ENCODE data around the gene SLC25A44.
A peak's percentile ranks its signal among the peaks of the same experiment; 100 is the strongest.

GRCh38 chr1:156149374-156150332 lies 44.3 kb upstream of the SLC25A44 start:
- TF ChIP-seq POLR2A (IDR thresholded peaks at IDR 0.05; ENCODE audit: low read depth, low read length): no peak
- TF ChIP-seq POLR2AphosphoS5 (IDR thresholded peaks at IDR 0.05; ENCODE audit: low read depth, low read length): 0 out of 2 replicates have a peak, but pooled peaks have one; percentile 38
